Fibroblast of the aortic adventitia (primary cell): ENCODE results near the gene GALNT9. TPM values are rescaled to one million over a fixed set of nuclear protein-coding genes. Genes with fewer than 3 reads are reported as not detected.
A peak's percentile ranks its signal among the peaks of the same experiment; 100 is the strongest.

Experiments
- DNase-seq: peaks from one replicate; pipeline ENCODE4 v3.0.0-alpha.2; 2010; ENCODE audit warnings: low read depth
- H3K4me3 ChIP-seq: 2 replicates; pipeline ENCODE4 v1.5.1; 2011; ENCODE audit warnings: low read depth, mild to moderate bottlenecking, control low read depth, low read length, moderate library complexity
- total RNA-seq: library from RNA; depleted of rRNA; stranded (reverse); fragments of >200 nt; gene quantifications from 2 replicates; pipeline ENCODE4 v1.2.3, GENCODE V29; 2012; ENCODE audit warnings: low replicate concordance
- TF ChIP-seq, protein P1 (sequence below): IDR thresholded peaks from 2 replicates; pipeline ENCODE4 v1.5.1; 2011; ENCODE audit warnings: mild to moderate bottlenecking, low read length, control low read depth, inconsistent platforms; ENCODE audit not compliant: insufficient read depth

The GALNT9 gene
- total RNA-seq, 1 donor: not detected

DNA sequence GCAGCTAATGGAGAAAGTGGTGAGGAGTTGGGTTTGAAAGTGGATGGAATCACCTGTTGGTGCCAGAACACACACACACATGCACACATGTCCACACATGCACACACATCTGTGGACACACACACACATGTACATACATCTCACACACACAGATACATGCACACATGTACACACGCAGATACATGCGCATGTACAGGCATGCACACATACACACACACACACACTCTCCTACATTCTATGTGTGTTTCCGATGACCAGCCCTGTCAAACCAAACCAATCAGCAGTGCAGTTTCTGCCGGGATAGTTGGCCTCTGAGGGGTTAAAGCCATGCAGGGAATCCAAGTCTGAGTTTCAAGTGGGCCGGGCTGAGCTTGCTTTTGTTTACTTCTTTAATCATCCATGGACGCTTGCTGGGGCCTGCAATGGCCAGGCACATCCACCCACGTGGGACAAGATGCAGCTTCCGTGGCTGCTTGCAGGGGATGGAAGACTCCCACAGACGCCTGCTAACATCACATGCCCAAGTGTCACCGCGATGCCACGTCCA is 52.5 kb downstream of the GALNT9 start:
- no peak for DNase-seq
- TF ChIP-seq, protein P1, sequence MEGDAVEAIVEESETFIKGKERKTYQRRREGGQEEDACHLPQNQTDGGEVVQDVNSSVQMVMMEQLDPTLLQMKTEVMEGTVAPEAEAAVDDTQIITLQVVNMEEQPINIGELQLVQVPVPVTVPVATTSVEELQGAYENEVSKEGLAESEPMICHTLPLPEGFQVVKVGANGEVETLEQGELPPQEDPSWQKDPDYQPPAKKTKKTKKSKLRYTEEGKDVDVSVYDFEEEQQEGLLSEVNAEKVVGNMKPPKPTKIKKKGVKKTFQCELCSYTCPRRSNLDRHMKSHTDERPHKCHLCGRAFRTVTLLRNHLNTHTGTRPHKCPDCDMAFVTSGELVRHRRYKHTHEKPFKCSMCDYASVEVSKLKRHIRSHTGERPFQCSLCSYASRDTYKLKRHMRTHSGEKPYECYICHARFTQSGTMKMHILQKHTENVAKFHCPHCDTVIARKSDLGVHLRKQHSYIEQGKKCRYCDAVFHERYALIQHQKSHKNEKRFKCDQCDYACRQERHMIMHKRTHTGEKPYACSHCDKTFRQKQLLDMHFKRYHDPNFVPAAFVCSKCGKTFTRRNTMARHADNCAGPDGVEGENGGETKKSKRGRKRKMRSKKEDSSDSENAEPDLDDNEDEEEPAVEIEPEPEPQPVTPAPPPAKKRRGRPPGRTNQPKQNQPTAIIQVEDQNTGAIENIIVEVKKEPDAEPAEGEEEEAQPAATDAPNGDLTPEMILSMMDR: no peak
- no peak overlapping the region for H3K4me3 ChIP-seq

DNA sequence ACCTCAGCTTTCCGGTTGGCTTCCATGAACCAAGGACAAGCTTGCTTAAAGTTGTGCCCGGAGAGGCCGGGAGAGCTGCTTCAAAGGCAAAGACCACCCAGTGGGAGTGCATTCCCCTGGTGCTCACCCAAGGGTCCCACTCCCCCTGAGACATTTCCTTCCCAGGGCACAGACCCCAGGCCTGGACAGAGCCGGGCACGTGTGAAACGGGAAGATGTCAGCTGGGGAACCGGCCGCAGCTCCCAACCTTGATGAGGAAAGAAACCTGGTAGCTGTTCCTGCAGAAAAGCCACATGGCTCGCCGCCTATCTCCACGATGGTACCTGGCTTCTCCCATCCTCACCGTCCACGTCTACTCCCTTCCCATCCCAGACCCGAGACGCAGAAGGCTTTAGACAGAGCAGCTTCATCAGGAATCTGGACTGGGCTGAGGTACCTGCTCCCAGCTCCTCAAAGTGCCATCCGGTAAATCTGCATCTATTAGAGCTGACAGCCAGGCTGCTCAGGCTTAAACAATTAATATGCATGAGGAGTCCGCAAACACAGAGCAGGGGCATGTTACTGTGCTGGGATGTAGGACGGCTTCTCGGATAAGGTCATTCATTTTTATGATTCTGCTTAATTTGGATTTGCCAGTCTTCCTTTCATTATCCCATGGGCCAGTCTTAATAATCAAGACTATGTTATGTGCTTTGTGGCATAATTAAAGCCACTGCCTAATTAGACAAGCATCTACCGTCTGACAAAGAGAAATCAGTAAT is 53.1 kb downstream of the GALNT9 start:
- H3K4me3 ChIP-seq: no peak overlapping the region
- TF ChIP-seq, protein P1: no peak
- DNase-seq: no peak

DNA sequence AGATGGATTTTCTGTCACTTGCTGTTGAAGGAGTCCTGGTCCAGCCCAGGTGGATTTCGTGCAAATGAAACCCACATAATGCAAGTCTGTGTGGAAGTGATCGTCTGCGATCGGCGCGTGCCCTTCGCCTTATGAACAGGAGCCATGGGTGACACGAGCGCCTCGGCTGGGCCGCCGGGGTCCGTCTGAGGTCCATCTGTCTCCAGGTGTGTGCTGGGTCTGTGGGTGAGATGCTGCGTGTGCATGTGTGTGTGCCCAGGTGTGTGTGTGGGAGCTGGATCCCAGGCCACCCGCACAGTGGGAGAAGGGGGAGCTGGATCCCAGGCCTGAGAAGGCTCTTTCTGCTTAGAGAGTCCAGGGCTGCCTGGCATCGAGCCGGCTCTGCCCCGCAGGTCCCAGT is 53.8 kb downstream of the GALNT9 start:
- DNase-seq: no peak
- TF ChIP-seq, protein P1: no peak
- no peak overlapping the region for H3K4me3 ChIP-seq

DNA sequence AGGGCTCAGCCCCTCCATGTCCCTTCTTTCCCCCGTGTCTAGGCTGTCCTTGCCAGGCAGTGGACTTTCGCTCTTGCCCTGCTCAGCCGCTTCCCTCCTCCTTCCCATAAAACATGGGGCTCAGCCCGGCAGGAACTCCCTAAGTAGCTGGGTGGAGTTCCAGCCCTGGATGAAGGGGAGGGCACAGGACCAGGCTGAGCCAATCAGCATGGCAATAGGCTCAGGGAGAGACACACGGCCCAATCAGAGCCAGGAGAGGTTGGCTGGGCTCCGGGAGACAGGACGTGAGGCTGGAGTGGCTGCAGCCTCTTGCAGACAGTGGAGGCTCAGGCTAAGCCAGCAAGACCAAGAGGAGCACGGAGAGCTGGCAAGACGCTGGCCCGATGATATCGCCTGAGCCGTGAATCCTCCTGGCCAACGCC is 54.3 kb downstream of the GALNT9 start:
- TF ChIP-seq, protein P1: no peak
- peak; percentile 34 for DNase-seq
- no peak overlapping the region for H3K4me3 ChIP-seq

DNA sequence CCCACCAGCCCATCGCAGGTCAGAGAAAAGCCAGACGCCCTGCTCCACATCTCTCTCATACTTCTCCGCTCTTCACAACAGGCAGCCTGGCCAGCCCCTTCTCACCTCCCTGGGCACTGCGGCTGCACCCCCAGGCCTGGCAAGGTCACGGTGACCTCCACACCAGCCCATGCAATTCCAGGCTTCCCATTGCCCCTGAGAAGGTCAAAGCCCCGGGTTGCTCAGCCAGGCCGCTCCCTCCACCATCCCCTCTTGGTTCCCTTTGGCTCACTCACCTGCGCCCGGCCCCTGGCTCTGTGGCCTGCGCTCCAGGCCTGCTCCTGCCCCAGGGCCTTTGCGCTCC is 55.4 kb downstream of the GALNT9 start:
- no peak for DNase-seq
- H3K4me3 ChIP-seq: no peak overlapping the region
- TF ChIP-seq, protein P1: no peak

DNA sequence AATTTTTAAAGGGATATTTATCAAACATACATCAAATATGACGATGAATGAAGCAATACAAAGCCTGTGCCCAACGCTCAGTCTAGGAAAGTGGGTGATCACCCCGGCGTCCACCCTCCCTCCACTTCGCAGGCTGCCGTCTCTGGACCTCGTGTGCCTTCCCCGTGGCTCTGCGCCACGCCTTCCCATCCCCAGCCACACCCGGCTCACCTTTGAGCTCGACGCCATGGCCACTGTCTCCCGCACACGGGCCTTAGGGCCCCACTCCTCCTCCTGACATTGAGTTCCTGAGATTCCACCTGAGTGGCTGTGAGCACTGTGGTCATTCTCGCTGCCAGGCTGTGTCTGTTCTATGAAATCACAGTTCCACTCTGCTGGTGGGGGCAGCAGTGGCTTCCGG is 56.7 kb downstream of the GALNT9 start:
- H3K4me3 ChIP-seq: no peak overlapping the region
- no peak for DNase-seq
- TF ChIP-seq, protein P1: no peak

DNA sequence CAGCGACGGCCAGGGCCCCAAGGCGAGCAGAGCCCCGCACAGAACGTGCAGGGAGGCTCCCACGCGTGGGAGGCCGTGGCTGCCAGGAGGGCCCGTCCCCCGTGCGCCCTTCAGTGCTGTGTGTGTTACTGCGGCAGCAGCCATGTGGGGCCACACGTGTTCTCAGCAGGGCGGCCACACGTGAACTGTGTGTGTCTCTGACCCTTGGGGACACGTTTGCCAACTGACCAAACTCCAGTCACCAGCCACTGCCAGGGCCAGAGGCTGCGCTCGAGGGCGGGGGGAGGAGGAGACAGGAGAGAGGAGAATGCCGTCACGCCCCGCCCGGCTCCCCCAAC is 57.7 kb downstream of the GALNT9 start:
- H3K4me3 ChIP-seq: no peak overlapping the region
- TF ChIP-seq, protein P1: no peak
- no peak for DNase-seq
